Superior temporal gyrus (tissue), 1 donor: ENCODE results near the gene JAG1.
"Not testable (repeated sequence)": the region's sequence is repeated elsewhere in the genome, so short reads cannot be mapped to it uniquely, and the experiment has no call there.

Experiments used
- DNase-seq: peaks from one replicate; pipeline ENCODE4 v3.0.0-alpha.2; 2016; ENCODE audit errors: extremely low spot score

The JAG1 gene

GRCh38 chr20:10611357-10611756, 62.4 kb downstream of the JAG1 start:
- DNase-seq, result peak; percentile 45

GRCh38 chr20:10610251-10610650, 63.5 kb downstream of the JAG1 start:
- no peak for DNase-seq

DNA sequence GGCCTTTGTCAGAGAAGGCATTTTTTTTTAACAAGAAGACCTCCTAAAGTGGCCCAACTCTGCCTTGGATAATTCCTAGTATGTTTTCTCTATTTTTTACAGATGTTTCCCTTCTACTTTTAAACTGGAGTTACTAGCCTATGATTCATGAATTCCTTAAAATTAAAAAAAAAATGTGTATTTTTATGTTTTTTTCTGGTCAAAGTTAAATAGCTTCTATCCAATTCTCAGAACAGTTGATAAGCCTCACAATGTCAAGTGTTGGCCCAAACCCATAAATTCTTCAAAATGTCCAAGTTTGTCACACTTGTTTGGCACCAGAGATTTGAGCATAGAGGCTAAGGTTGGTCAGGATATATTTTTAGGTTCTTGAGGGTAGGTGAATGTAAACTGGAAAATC, 64.0 kb downstream of the JAG1 start:
- no peak for DNase-seq

GRCh38 chr20:10609276-10609675, 64.5 kb downstream of the JAG1 start:
- DNase-seq, result no peak

DNA sequence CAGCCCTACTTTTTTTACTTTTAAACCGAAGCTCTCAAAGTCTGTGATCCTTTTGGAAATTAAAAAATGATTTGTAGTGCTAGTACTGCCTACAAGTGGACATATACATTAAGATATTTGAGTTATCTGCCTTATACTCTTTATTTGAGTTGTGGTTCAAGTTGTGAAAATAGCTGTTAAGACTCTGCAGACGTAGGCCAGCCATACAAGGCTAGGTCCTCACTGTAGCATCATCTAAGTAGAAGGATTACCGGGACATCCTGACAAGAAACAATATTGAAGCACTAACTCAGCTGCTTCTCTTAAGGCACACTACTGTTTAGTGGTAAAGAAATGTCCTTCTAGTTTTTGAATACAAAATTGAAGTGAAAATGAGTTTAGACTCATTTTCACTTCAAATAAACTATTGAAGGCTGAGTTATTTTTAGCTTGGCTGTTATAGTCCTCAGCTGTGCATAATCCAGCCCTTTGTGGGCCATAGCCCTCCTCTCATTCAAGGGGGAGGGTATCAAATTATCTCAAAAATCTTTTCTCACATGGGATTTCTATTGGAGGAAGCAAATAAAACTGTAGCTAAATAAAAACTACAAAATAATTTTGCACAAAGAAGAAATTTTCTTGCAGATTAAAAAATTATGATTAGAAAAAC, 68.1 kb downstream of the JAG1 start:
- DNase-seq, result peak; percentile 57

DNA sequence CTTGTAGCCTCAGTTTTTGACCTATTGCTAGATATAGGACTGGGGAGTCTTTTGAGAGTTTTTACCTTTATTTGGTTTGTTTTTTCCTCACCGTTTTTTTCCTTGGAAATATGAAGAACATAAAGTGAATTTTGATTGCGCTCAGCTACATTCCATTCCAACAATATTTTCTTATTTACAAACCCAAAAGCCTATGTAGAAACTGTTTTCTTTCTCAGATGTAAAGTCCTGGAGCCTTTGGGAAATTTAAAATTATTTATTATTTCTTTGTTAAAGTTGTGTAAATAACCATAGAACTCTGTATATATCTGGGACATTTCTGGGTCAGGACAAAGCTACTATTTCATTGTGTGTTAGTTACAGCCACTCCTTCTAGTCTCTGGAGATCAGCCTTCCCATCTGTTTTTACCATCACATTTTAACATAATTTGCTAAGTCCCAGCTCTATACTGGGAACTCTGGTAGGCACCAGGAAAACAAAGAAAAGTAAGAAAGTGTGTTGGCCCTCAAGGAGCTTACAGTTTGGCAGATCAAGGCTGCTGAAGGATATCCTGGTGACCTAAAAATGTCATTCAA, 68.8 kb downstream of the JAG1 start:
- no peak for DNase-seq

- DNase-seq, result peak; percentile 38
Observed at GRCh38 chr20:10603971-10604864, 69.6 kb downstream of the JAG1 start.

DNA sequence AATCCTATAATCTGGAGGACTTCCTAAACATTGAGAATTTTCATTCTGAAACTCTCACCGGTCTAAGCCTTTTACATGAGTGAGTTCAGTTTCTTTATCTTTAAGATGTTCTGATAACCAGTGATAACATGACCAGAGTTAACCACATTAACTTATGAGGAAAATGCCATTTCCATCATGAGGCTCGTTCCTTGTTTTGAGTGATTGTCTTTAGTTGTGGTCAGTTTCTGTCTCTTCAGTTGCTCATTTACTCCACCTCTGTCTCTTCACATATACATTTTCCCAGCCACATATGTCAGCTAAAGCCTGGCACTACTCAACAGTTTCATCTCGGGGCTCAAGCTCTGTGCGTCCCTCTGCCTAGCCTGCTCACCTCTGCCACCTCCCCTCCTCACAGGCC, 70.4 kb downstream of the JAG1 start:
- DNase-seq, result no peak

GRCh38 chr20:10602221-10602871, 71.5 kb downstream of the JAG1 start:
- DNase-seq, result no peak

- no peak for DNase-seq
Observed at GRCh38 chr20:10597637-10598036, 76.2 kb downstream of the JAG1 start.

- peak; percentile 46 for DNase-seq
Observed at GRCh38 chr20:10596710-10597121, 77.1 kb downstream of the JAG1 start.

DNA sequence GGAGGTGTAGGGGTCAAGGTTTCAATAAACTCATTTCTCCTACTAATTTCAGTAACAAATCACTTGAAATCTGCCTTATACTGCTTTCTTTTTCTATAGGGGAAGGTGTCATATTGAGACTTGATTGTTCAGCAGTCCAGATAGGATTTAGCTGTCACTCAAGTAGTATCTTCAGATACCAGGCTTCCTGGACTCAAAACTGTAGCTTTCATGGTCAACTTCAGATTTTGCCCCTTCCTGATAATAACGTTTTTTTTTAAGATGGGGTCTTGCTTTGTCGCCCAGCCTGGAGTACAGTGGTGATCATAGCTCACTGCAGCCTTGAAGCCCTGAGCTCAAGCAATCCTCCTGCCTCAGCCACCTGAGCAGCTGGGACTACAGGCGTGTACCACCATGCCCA, 77.8 kb downstream of the JAG1 start:
- DNase-seq, result no peak

- DNase-seq, result no peak
Observed at GRCh38 chr20:10595266-10595665, 78.5 kb downstream of the JAG1 start.

DNA sequence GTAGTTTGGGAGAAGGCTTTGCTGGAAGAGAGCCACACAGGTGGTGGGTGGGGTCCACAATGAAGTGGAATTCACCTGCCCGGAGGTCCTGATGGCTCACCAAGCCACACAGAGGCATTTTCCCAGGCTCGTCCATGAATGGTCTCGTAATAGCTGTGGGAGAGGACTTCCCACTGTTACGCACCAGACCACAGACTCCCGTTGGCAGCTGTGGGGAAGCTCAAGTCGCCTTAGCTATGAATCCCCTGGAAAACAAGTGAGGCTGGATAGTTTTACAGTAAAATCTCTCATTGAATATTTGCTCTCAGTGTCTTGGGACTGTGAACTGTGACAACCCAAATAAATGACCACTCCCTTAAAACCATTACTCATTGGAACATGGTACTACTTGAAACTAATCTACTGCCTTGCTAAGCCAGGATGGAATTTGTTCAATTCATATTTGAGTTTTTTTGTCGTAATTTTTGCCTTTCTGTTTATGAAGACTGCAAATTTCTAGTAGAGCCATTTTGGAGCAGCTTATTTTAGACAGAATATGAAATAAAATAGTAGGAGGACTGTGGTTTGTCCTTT, 79.4 kb downstream of the JAG1 start:
- no peak for DNase-seq

GRCh38 chr20:10591946-10592521, 81.8 kb downstream of the JAG1 start:
- DNase-seq, result no peak

DNA sequence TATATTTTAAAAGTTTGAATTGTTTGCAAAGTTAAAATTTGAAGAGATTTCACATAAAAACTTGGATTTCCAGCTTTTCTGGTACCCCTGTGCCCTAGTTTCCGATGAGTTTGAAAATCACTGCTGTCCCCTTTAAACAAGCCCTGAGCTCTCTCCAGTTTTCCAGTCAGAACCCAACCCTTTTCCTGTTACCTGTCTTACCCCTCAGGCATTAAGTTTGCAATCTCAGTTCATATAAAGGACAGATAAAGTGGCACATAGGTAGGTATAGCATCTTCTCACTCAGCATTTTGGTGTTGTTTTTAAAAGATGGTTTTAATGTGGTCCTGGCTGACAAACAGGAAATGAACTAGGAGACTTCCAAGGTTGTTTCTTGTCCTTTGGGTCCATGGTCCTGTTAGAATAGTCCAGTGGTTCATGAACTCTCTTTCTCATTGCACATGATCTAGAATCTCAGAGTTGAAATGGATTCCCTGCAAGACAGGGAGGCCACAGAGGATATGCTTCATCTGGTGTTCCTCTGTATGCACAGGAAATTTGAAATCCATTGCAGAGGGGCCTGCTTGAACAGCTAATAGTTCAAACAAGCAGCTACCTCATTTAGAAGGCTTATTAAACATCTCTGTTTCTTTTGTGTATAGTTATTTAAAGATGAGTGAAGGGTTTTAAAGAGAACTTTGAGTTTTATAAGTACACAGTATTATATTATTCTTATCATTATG, 82.7 kb downstream of the JAG1 start:
- DNase-seq, result no peak

GRCh38 chr20:10590446-10590845, 83.4 kb downstream of the JAG1 start:
- DNase-seq, result not testable (repeated sequence)
